Mesenteric fat pad (tissue), 1 donor: ENCODE data around the gene KLK11. TPM values are rescaled to one million over a fixed set of nuclear protein-coding genes. Genes with fewer than 3 reads are reported as not detected.

Experiments
- DNase-seq: peaks from one replicate; pipeline ENCODE4 v3.0.0-alpha.2; 2020; ENCODE audit warnings: low spot score
- total RNA-seq: library from RNA; stranded (reverse); fragmentation: NEBNext Ultra II Directional; extraction: Animal tissue kit (Norgen Biotek cat#: 25700); gene quantifications from one replicate; pipeline ENCODE4 v1.2.1, GENCODE V29; 2021
- donor health status: DM: yes; HTN: yes; CAD: no.

KLK11 gene
- total RNA-seq, 1 donor from 2014 or later, result not detected

GRCh38 chr19:50974702-50975556 is 51.5 kb downstream of the KLK11 start:
- no peak for DNase-seq

- no peak for DNase-seq
Observed at GRCh38 chr19:50972795-50973376, 53.5 kb downstream of the KLK11 start.

Other genes with a start within 250 kb of the KLK11 start
- gene ACP4, start 236.2 kb downstream of the KLK11 start, total RNA-seq, result not detected
- 1.1 TPM for gene KLK1, start 202.8 kb downstream of the KLK11 start, total RNA-seq
- not detected for gene KLK15, start 193.0 kb downstream of the KLK11 start, total RNA-seq
- not detected for gene KLK3, start 171.7 kb downstream of the KLK11 start, total RNA-seq
- not detected for gene KLK2, start 153.2 kb downstream of the KLK11 start, total RNA-seq
- gene KLK4, start 115.2 kb downstream of the KLK11 start, total RNA-seq, result not detected
- not detected for gene KLK5, start 73.6 kb downstream of the KLK11 start, total RNA-seq
- gene KLK6, start 57.0 kb downstream of the KLK11 start, total RNA-seq, result not detected
- gene KLK7, start 42.7 kb downstream of the KLK11 start, total RNA-seq, result not detected
- gene KLK8, start 25.0 kb downstream of the KLK11 start, total RNA-seq, result not detected
- gene KLK10, start 6.9 kb downstream of the KLK11 start, total RNA-seq, result not detected
- gene KLK12, start 8.4 kb upstream of the KLK11 start, total RNA-seq, result not detected
- gene KLK13, start 38.5 kb upstream of the KLK11 start, total RNA-seq, result not detected
- gene KLK14, start 56.3 kb upstream of the KLK11 start, total RNA-seq, result not detected
- 10.0 TPM for gene CTU1, start 81.8 kb upstream of the KLK11 start, total RNA-seq
- 19.0 TPM for gene SIGLEC9, start 98.3 kb upstream of the KLK11 start, total RNA-seq
- 8.1 TPM for gene SIGLEC7, start 115.7 kb upstream of the KLK11 start, total RNA-seq
- gene CD33, start 198.5 kb upstream of the KLK11 start, total RNA-seq, result 18.6 TPM
- not detected for gene SIGLECL1, start 224.5 kb upstream of the KLK11 start, total RNA-seq